HFFc6 (cell line): ENCODE measurements around the gene CERS1. TPM values are rescaled to one million over a fixed set of nuclear protein-coding genes. Genes with fewer than 3 reads are reported as not detected.

Experiments used
- DNase-seq: peaks from one replicate; pipeline ENCODE4 v3.0.0-alpha.2; 2018
- H3K27ac Mint-ChIP-seq: 2 replicates; pipeline ENCODE4 v1.8.0; 2020; ENCODE audit warnings: mild to moderate bottlenecking, mixed read lengths
- H3K27me3 Mint-ChIP-seq: 2 replicates; pipeline ENCODE4 v1.8.0; 2021; ENCODE audit warnings: mild to moderate bottlenecking, moderate library complexity, mixed read lengths; ENCODE audit not compliant: insufficient read depth
- H3K36me3 Mint-ChIP-seq: 2 replicates; pipeline ENCODE4 v1.8.0; 2021; ENCODE audit warnings: low read depth, mixed read lengths
- H3K4me1 Mint-ChIP-seq: 2 replicates; pipeline ENCODE4 v1.8.0; 2020; ENCODE audit warnings: low read depth, mixed read lengths
- H3K4me3 Mint-ChIP-seq: 2 replicates; pipeline ENCODE4 v1.8.0; 2020; ENCODE audit warnings: mild to moderate bottlenecking, moderate library complexity, mixed read lengths
- H3K9me3 Mint-ChIP-seq: 2 replicates; pipeline ENCODE4 v1.8.0; 2020; ENCODE audit warnings: mild to moderate bottlenecking, mixed read lengths
- total RNA-seq, 6 experiments: library from RNA; stranded (reverse); fragmentation: NEBNext Ultra II Directional; extraction: Animal tissue kit (Norgen Biotek cat#: 25700); gene quantifications; 2 replicates in 1 of 6; 3 replicates in 5 of 6; pipeline ENCODE4 v1.2.3, GENCODE V29; 2021
- TF ChIP-seq, protein P1 (sequence below): fragments of 200-600 bp; sonication (generic); IDR thresholded peaks from 2 replicates; pipeline ENCODE4 v1.5.0; 2021; ENCODE audit warnings: antibody characterized with exemption, mild to moderate bottlenecking

The CERS1 gene
- total RNA-seq, 6 experiments from 2014 or later: 0.96 to 2.1 (median 1.3) TPM

DNA sequence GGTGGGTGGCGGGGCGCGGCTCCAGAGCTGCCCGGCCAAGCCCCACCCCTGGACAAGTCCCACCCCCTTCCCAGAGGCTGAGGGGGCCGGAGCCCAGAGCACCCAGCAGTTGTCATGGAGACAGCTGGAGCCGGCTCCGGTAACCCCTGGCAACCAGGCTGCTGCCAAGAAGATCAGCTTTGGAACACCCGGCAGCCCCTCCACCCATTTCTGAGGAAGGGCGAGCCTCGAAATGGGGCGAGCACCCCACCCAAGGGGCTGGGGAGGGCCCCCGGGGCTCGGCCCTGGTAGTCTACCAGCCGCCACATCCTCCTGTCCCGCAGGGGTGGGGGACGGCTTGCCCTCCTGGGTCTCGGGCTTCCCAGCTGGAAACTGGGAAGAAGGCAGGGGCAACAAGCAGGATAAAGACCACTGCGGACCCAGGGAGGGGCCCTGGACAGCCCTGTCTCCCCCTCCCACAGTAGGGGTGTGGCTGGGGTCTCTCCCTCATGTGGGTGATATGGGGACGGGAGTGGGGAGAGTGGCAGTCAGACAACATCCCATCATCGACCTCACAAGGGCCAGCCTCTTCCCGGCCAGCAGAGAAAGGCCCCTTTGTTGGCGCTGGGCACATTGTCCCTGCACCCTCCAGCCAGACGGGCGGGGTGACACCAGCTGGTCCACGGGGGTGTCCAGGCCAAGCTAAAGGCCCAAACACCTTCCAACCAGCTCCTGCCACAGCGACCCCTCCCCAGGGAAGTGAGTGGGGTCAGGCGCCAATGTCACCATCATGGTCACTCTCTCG, 1.5 kb downstream of the CERS1 start:
- Mint-ChIP-seq H3K4me3 (peak overlapping the region; percentile 83), H3K4me1 (no peaks in the 10 kb centered on the region), H3K36me3 (no peaks in the 10 kb centered on the region), H3K27me3 (peaks cover 18% of the 10 kb centered on the region), H3K27ac (no peak overlapping the region), H3K9me3 (no peaks in the 10 kb centered on the region)
- TF ChIP-seq, protein P1, sequence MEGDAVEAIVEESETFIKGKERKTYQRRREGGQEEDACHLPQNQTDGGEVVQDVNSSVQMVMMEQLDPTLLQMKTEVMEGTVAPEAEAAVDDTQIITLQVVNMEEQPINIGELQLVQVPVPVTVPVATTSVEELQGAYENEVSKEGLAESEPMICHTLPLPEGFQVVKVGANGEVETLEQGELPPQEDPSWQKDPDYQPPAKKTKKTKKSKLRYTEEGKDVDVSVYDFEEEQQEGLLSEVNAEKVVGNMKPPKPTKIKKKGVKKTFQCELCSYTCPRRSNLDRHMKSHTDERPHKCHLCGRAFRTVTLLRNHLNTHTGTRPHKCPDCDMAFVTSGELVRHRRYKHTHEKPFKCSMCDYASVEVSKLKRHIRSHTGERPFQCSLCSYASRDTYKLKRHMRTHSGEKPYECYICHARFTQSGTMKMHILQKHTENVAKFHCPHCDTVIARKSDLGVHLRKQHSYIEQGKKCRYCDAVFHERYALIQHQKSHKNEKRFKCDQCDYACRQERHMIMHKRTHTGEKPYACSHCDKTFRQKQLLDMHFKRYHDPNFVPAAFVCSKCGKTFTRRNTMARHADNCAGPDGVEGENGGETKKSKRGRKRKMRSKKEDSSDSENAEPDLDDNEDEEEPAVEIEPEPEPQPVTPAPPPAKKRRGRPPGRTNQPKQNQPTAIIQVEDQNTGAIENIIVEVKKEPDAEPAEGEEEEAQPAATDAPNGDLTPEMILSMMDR: no peak
- peak; percentile 17 for DNase-seq

DNA sequence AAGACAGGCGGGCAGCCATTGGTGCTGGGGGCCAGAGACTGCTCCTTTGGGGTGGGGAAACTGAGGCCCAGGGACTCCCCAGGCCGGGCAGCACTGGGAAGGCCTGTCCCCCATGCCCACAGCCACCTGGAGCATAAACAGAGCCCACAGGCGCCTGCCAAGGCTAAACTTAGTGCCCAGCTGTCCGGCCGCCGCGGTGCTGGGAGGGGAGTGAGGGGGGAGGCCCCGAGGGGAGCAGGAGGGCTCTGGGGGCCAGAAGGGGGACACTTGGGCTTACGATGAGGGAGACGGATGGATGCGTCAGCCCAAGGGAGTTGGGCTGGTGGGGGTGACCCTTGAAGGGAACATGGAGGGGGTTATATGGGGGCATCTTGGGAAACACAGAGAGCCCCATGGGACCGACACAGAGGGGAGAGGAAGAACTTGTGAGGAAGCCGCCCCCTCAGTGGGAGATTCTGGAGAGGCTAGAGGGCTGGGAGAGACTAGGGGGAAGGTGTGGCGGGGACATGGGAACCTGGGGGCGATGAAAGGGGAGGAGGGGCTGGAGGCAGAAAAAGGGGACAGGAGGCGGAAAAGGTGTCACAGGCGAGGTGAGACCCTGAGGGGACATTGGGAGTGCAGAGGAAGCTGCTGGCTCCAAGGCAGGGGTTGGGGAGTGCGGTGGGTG, 2.2 kb downstream of the CERS1 start:
- Mint-ChIP-seq H3K36me3 (no peaks in the 10 kb centered on the region), H3K4me3 (no peak overlapping the region), H3K4me1 (no peaks in the 10 kb centered on the region), H3K9me3 (no peaks in the 10 kb centered on the region), H3K27me3 (peaks cover 19% of the 10 kb centered on the region), H3K27ac (no peak overlapping the region)
- no peak for DNase-seq
- TF ChIP-seq, protein P1: no peak

DNA sequence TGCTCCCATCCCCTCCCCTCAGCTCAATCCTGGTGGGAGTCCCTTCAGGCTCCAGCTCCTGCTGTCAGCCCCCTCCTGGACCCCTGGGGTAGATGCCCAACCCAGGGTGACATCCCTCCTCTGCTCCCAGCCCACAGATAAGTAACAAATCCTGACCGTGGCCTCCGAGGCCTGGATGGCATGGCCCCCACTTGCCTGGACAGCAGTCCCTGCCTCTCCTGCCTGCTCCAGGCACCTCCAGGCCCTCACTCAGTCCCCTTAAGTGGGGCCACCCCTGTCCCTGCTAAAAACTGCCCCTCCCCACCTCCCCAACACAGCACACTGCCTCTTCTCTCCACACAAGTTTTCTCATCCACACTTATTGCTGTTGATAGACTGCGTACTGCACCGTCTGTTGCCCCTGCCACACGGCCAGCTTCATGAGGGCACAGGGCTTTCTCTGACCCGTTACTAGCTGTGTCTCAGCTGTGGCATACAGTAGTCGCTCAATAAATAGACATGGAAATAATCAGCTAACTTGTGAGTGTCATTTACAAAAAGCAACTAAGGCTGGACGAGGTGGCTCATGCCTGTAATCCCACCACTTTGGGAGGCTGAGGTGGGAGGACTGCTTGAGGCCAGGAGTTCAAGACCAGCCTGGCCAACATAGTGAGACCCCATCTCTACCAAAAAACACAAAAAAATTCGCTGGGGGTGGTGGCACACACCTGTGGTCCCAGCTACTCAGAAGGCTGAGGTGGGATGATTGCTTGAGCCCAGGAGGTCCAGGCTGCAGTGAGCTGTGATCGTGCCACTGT, 5.8 kb downstream of the CERS1 start:
- Mint-ChIP-seq H3K4me3 (no peak overlapping the region), H3K36me3 (no peaks in the 10 kb centered on the region), H3K27me3 (peaks cover 16% of the 10 kb centered on the region), H3K4me1 (no peaks in the 10 kb centered on the region), H3K27ac (no peak overlapping the region), H3K9me3 (no peaks in the 10 kb centered on the region)
- TF ChIP-seq, protein P1: no peak
- no peak for DNase-seq

DNA sequence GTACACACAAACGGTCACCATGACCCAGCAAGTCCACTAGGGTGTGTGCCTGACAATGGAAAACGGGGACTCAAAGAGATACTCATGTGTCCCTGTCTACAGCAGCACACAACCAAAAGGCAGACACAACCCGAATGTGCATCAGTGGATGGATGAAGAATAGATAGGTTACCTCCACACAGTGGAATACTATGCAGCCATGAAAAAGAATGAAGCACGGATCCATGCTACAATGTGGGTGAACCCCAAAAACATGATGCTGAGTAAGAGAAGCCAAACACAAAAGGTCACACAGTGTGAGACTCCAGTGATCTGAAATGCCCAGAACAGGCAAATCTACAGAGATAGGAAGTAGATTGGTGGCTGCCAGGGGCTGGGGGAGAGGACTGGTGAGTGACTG, 9.0 kb downstream of the CERS1 start:
- H3K27ac Mint-ChIP-seq: no peak overlapping the region
- H3K4me1 Mint-ChIP-seq: no peaks in the 10 kb centered on the region
- no peak overlapping the region for H3K4me3 Mint-ChIP-seq
- peaks cover 19% of the 10 kb centered on the region for H3K27me3 Mint-ChIP-seq
- H3K36me3 Mint-ChIP-seq: no peaks in the 10 kb centered on the region
- no peaks in the 10 kb centered on the region for H3K9me3 Mint-ChIP-seq
- no peak for DNase-seq
- TF ChIP-seq, protein P1: no peak

DNA sequence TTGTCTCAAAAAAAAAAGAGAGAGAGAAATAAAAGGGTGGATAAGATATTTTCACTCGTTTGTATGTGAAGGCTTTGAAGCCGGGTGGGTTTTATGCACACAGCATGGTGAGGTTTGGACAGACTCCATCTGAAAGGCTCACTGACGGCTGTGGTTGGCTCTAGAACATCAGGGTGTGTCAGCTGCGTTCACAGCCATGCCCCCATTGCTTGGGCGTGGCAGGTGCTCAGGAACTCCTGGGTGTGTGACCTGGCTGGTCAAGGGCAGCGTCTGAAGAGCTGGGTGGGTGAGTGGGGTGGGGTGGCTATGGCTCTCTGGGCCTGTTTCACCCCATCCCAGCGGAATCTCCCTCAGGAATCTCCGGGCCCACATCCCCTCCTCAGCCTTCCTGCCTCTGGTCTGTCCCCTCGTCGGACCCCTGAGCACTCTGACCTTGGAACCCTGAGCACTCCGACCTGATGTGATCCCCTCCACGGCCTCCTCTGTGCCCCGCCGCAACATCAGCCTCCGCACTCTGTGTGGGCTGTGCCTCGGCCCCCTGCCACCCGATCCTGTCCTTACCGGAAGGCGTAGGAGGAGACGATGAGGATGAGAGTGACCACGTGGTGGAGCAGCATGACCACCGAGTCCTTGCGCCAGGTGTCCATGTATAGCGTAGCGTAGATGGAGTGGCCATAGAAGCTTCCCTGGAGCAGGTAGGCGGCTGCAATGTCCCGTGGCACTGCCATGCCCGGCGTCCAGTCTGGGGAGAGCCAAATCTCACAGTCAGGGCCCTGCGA, 12.2 kb downstream of the CERS1 start:
- no peak for DNase-seq
- Mint-ChIP-seq H3K27me3 (peaks cover 9% of the 10 kb centered on the region), H3K9me3 (no peaks in the 10 kb centered on the region), H3K27ac (no peak overlapping the region), H3K4me1 (no peaks in the 10 kb centered on the region), H3K4me3 (no peak overlapping the region), H3K36me3 (no peaks in the 10 kb centered on the region)
- TF ChIP-seq, protein P1: no peak
